Amygdala (tissue), 56 donors: ENCODE measurements around the gene CPNE7.

Source experiments
- DNase-seq, 56 donors: peaks; one replicate each; lab custom pipeline; 2025; lab: John Stamatoyannopoulos, UW

The CPNE7 gene

DNA sequence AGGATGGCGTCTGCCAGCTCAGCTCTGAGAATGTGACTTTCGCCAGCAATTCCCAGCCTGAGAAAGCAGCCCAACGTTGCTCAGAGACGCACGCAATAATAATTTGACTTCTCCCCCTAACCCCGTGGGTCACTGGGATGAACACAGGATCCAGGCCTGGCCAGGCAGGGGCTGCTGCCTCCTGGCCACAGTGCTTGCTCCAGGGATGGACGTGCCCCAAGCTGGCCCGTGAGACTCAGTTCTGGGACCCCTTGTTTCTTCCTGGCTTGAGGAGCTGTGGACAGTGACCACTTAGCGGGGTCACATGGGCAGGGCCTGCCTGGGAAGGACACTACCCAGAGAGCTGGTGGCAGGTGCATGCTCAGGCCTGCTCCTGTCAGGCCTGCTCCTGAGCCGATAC is 24.3 kb downstream of the CPNE7 start:
- no peak for DNase-seq

DNA sequence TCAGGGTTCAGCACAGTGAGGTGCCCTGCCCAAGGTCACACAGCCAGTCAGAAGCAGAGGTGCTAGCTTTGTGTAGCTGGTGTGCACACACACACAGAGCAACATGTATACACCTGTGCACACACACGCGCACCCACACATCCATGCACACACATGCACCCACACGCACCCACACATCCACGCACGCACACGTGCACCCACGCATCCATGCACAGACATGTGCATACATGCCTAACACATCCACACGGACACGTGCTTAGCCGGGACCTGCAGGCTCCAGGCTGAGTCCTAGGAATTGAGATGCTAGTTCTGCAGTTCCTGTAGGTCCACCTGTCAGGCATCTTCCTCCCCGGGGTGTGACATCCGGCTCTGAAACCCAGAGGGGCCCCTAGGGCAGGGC is 24.9 kb downstream of the CPNE7 start:
- no peak for DNase-seq

DNA sequence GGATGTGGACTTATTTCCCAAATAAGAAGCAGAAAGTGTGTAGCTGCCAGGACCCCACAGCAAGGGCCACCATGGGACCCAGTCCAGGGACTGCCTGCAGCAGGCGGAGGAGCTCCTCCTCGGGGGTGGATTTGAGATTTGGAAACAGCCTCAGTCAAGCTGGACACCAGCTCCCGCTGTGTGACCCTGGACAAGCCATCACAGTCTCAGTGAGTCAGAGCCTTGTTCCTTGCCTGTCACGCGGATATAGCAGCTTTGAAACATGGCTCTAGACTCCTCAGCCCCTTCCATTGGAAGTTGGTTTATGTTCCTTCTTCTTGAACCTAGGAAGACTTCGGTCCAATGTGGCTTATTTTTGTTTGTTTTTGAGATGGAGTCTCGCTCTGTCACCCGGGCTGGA is 25.4 kb downstream of the CPNE7 start:
- DNase-seq: no peak

GRCh38 chr16:89601906-89602272 is 26.3 kb downstream of the CPNE7 start:
- DNase-seq: no peak

- peak in 43 of 56 donors; percentile 6 to 71 (median 31) for DNase-seq
These were observed 26.9 kb downstream of the CPNE7 start for GRCh38 chr16:89602273-89602951.

DNA sequence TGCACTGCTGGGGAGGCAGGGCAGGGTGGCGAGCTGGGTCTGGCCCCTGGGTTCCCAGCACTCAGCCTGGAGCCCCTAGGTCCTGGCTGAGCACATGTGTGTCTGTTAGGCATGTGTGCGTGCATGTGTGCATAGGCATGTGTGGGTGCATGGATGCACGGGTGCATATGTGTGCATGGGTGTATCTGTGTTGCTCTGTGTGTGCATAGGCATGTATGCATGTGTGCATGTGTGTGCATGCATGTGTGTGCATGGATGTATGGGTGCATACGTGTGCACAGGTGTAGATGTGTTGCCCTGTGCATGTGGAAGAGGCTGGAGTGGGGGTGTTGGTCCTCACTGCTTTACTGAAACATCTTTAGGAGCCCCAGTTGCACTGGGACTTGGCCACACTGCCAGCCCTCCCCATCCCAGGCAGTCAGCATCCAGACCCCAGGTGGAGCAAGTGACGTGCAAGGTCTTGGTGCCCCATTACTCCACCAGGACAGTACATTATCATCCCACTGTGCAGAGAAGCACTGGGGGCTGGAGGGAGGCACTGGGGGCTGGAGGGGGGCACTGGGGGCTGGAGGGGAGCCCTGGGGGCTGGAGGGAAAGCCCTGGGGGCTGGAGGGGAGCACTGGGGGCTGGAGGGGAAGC is 27.5 kb downstream of the CPNE7 start:
- no peak for DNase-seq

GRCh38 chr16:89604764-89605163 is 29.2 kb downstream of the CPNE7 start:
- DNase-seq: no peak

- DNase-seq: no peak
These were observed 29.8 kb downstream of the CPNE7 start for GRCh38 chr16:89605186-89605970.

- no peak for DNase-seq
These were observed 30.4 kb downstream of the CPNE7 start for GRCh38 chr16:89606006-89606405.

DNA sequence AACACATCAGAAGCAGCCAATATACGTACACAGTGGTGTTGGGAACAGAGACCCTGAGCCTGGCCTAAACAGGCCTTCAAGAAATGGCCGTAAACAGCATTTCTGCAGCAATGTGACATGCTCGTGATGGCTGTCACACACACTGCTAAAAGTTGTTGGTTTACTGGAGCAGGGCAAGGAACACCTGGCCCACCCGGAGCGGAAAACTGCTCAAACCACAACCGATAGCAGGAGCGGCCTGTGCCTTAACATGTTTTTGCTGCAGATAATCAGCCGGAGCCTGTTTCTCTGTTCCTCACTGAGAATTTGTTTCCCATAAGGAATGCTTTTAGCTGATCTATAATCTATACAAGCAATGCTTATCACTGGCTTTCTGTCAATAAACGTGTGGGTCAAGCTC is 31.9 kb downstream of the CPNE7 start:
- no peak for DNase-seq

- no peak for DNase-seq
These were observed 32.6 kb downstream of the CPNE7 start for GRCh38 chr16:89607937-89608740.

DNA sequence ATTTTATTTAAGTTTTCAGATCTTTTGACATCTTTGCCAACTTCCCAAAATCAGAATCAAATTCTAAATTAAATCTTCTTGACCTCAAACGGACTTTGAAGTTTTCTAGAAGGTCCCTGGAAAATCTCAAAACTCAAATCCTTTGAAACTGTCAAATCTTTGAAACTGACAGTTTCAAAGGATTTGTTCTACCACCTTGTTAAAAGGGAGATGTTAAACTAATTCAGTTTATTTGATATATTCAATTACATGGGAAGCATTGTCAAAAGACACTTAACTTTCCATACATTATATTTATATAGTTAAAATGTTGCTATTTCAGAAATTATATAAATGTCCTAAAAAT is 34.5 kb downstream of the CPNE7 start:
- no peak for DNase-seq

- DNase-seq: no peak
These were observed 37.0 kb downstream of the CPNE7 start for GRCh38 chr16:89612415-89613166.

- DNase-seq: no peak
These were observed 37.8 kb downstream of the CPNE7 start, which contains the start of gene DPEP1 for GRCh38 chr16:89613231-89613953. Gene DPEP1 (plus strand): TSS chr16:89613642. CDS start chr16:89630411, 16,769 bp downstream.

DNA sequence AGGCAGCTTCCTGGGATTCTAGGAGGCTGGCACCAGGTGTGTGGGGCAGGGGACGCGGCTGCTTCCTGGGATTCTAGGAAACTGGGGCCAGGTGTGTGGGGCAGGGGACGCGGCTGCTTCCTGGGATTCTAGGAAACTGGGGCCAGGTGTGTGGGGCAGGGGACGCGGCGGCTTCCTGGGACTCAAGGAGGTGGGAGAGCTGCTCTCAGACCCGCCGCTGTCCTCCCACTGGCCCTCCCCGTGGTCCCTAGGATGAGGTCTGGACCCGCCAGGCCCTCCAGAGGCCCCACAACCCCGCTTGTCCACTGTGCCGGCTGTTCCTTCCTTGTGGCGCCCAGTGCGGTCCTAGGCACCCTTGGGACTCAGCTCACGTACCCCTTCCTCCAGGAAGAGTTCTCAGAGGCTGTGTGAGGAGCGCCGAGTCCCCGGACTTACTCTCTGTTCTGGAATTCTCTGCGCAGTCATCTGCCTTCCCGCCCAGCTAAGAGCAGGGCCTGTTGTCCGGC is 38.4 kb downstream of the CPNE7 start:
- no peak for DNase-seq

- no peak for DNase-seq
These were observed 39.6 kb downstream of the CPNE7 start for GRCh38 chr16:89615176-89615575.

DNA sequence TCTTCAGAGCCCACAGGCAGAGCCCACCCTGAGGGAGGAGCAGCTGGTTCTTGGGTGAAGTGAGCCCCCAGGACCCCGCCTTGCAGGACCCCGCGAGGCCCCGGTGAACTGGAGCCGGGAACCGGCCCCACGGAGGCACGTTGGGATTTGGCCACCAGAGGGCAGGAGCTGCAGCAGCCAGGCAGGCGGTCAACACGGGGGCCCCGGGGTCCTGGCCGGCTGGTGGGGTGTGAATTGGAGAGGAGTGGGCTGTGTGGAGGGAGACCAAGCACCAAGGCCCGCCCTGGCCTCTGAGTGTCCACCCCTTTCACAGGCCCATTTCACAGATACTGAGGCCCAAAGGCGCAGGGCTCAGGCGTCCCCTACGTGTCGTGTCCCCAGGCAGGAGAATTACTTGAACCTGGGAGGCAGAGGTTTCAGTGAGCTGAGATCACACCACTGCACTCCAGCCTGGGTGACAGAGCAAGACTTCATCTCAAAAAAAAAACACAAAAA is 40.1 kb downstream of the CPNE7 start:
- DNase-seq: peak in 5 of 56 donors; percentile 5 to 31 (median 6)

GRCh38 chr16:89616623-89617022 is 41.1 kb downstream of the CPNE7 start:
- DNase-seq: no peak

DNA sequence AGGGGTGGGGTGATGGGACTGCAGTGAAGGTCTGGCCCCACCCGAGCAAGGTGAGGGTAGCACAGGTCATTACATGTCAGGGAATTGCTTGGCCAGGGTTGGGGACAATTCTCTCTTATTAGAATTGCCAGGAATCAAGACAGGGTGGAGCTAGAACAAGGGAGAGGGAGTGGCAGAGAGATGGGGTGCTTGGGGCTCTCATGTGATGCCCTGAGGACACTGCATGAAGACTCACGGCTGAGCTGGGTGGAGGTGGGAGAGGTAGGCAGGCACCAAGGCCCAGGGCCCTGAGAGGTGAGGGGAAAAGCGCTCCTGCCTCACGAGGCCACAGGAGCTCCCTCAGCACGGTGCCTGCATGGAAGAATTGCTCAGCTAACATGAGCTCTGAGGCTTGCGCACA is 41.5 kb downstream of the CPNE7 start:
- no peak for DNase-seq
